HCT116 (cell line): ENCODE results near the gene TPM3. TPM values are rescaled to one million over a fixed set of nuclear protein-coding genes. Genes with fewer than 3 reads are reported as not detected.

Experiments
- ATAC-seq: fragments of 200-7000 bp; cut with Tn5 transposase; 2 replicates; pipeline ENCODE4 v1.9.1; 2020; ENCODE audit warnings: mild to moderate bottlenecking, moderate library complexity
- BruUV-seq: library from RNA; stranded (reverse); fragments of 400-500 nt; replicated peaks from 2 replicates; lab custom pipeline; 2021; lab: Mats Ljungman, UMichigan
- CTCF ChIA-PET: fragments of 300-600 bp; sonication (Branson Sonifier 250); formaldehyde crosslinking; loops from one replicate; lab custom pipeline; 2021; ENCODE audit warnings: antibody characterized with exemption; lab: Charles Lee
- POLR2A ChIA-PET: fragments of 300-600, 350-600 bp; sonication (Branson Sonifier 250); formaldehyde crosslinking; loops from one replicate; lab custom pipeline; 2021; ENCODE audit warnings: antibody characterized with exemption; lab: Charles Lee
- RAD21 ChIA-PET, 2 experiments: fragments of 300-600 bp; sonication (Branson Sonifier 250); formaldehyde crosslinking; loops; one replicate each; lab custom pipeline; 2023; ENCODE audit warnings: low total read pairs in 2 of 2; ENCODE audit not compliant: uncharacterized antibody in 2 of 2, unreplicated experiment in 2 of 2, low non-redundant PET in 1 of 2; lab: Charles Lee
- DNase-seq: peaks from one replicate; pipeline ENCODE4 v3.0.0-alpha.2; 2010; ENCODE audit warnings: low read depth, low spot score
- H2AFZ ChIP-seq: fragments of 200-600 bp; shearing (Covaris generic), sonication (generic); 2 replicates; pipeline ENCODE4 v1.6.1; 2017; ENCODE audit warnings: low read depth, mixed run types, mixed read lengths, antibody characterized with exemption, low read length; ENCODE audit not compliant: poor library complexity, severe bottlenecking
- H3K27ac ChIP-seq: 2 replicates; pipeline ENCODE4 v1.5.1; 2012; ENCODE audit warnings: low read depth, low read length
- H3K27me3 ChIP-seq: fragments of 200-600 bp; sonication (generic); 2 replicates; pipeline ENCODE4 v1.6.1; 2016; ENCODE audit warnings: mixed run types, low read length, mixed read lengths; ENCODE audit not compliant: insufficient read depth
- H3K36me3 ChIP-seq, 2 experiments: fragments of 200-500 bp in 1 of 2; fragments of 200-600 bp in 1 of 2; sonication (Bioruptor generic) in 1 of 2; sonication (generic) in 1 of 2; 2 replicates each; pipeline versions ENCODE4 v1.5.1 to v1.6.1; 2014 to 2016; ENCODE audit warnings: low read length in 2 of 2, inconsistent platforms in 1 of 2, mixed read lengths in 1 of 2, mixed run types in 1 of 2; ENCODE audit not compliant: insufficient read depth in 2 of 2, control insufficient read depth in 1 of 2
- H3K4me1 ChIP-seq, 2 experiments: fragments of 200-600 bp in 1 of 2; sonication (generic) in 1 of 2; 2 replicates each; pipeline versions ENCODE4 v1.5.1 to v1.6.1; 2012 to 2017; ENCODE audit warnings: low read length in 2 of 2, inconsistent platforms in 1 of 2, mild to moderate bottlenecking in 1 of 2, mixed read lengths in 1 of 2, mixed run types in 1 of 2, moderate library complexity in 1 of 2; ENCODE audit not compliant: insufficient read depth in 2 of 2, control insufficient read depth in 1 of 2
- H3K4me2 ChIP-seq: fragments of 200-600 bp; sonication (generic); 2 replicates; pipeline ENCODE4 v1.6.1; 2017; ENCODE audit warnings: mixed run types, low read length, mixed read lengths
- H3K4me3 ChIP-seq, 2 experiments: fragments of 200-600 bp in 1 of 2; sonication (generic) in 1 of 2; replicated peaks in 1 of 2; 2 replicates each; pipeline ENCODE4 v1.5.1; 2011 to 2016; ENCODE audit warnings: low read length in 2 of 2, control low read depth in 1 of 2, low read depth in 1 of 2, mild to moderate bottlenecking in 1 of 2, mixed read lengths in 1 of 2, mixed run types in 1 of 2
- H3K79me2 ChIP-seq: fragments of 200-600 bp; sonication (generic); 2 replicates; pipeline ENCODE4 v1.6.1; 2017; ENCODE audit warnings: mild to moderate bottlenecking, mixed run types, low read length, moderate library complexity, mixed read lengths; ENCODE audit not compliant: insufficient read depth
- H3K9ac ChIP-seq: fragments of 200-600 bp; sonication (generic); 2 replicates; pipeline ENCODE4 v1.6.1; 2016; ENCODE audit warnings: low read length, mixed read lengths
- H3K9me2 ChIP-seq: fragments of 200-600 bp; sonication (generic), shearing (Covaris generic); 2 replicates; pipeline ENCODE4 v1.6.1; 2017; ENCODE audit warnings: mixed run types, mild to moderate bottlenecking, moderate library complexity; ENCODE audit not compliant: insufficient read depth
- H3K9me3 ChIP-seq, 2 experiments: fragments of 200-500 bp in 1 of 2; fragments of 200-600 bp in 1 of 2; sonication (Bioruptor generic) in 1 of 2; sonication (generic) in 1 of 2; 2 replicates each; pipeline ENCODE4 v1.6.1; 2014 to 2017; ENCODE audit warnings: low read length in 2 of 2, mixed read lengths in 2 of 2, inconsistent platforms in 1 of 2, low read depth in 1 of 2, mild to moderate bottlenecking in 1 of 2, mixed run types in 1 of 2, moderate library complexity in 1 of 2; ENCODE audit not compliant: control insufficient read depth in 1 of 2, insufficient read depth in 1 of 2
- H4K20me1 ChIP-seq: fragments of 200-600 bp; sonication (generic), shearing (Covaris generic); 2 replicates; pipeline ENCODE4 v1.6.1; 2017; ENCODE audit warnings: mixed run types, mild to moderate bottlenecking, moderate library complexity; ENCODE audit not compliant: insufficient read depth
- CBX3 ChIP-seq: IDR thresholded peaks from 2 replicates; pipeline ENCODE4 v1.6.1; 2012; ENCODE audit warnings: low read depth
- CEBPB ChIP-seq: IDR thresholded peaks from 2 replicates; pipeline ENCODE4 v1.6.1; 2012; ENCODE audit warnings: low read depth
- ELF1 ChIP-seq: IDR thresholded peaks from 2 replicates; pipeline ENCODE4 v1.6.1; 2012; ENCODE audit warnings: low read depth, borderline replicate concordance
- FOSL1 ChIP-seq: IDR thresholded peaks from 2 replicates; pipeline ENCODE4 v1.6.1; 2012; ENCODE audit warnings: low read depth
- SIN3A ChIP-seq: IDR thresholded peaks from 2 replicates; pipeline ENCODE4 v1.6.1; 2012; ENCODE audit warnings: low read depth
- TCF7L2 ChIP-seq: IDR thresholded peaks from 2 replicates; pipeline ENCODE4 v1.7.0; 2011; ENCODE audit warnings: borderline replicate concordance, inconsistent platforms; ENCODE audit not compliant: insufficient read depth, insufficient read length; ENCODE audit errors: extremely low read depth
- ZNF274 ChIP-seq: fragments of 200-500 bp; sonication (Bioruptor generic); IDR thresholded peaks from 2 replicates; pipeline ENCODE4 v1.6.1; 2014; ENCODE audit warnings: mild to moderate bottlenecking, low read depth, low read length, inconsistent platforms
- intact Hi-C: fragments of 100-400 bp; cut with micrococcal nuclease; formaldehyde crosslinking; loops from 2 replicates; pipeline ENCODE4 v1.10.0; 2022
- total RNA-seq: library from RNA; stranded (reverse); gene quantifications from one replicate; pipeline ENCODE4 v1.2.1, GENCODE V29; 2021; ENCODE audit not compliant: unreplicated experiment
- TF ChIP-seq, protein P1 (sequence below): IDR thresholded peaks from 2 replicates; pipeline ENCODE4 v1.6.1; 2012; ENCODE audit warnings: low read depth

TPM3 gene
- total RNA-seq, 1 experiment from 2014 or later: 457 TPM

DNA sequence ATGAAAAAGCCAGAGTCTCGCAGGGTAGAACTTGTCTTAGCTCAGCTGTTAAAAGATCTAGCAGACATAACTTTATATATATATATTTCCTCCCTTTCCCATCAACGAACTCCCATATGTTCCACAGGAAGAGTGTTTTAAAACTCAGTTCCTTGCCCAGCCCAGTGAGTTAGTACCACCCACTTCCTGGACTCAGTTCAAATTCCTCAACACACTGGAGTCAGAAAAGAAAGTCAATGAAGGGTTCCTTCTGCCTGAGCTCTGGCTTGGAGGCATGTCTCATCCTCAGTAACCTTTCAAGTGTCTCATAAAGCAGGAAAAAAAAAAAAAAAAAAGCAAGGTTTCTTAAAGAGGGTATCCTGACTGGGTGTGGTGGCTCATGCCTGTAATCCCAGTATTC is 15.6 kb downstream of the TPM3 start:
- ChIA-PET RAD21 (no interaction called here), POLR2A (no interaction called here), CTCF (no interaction called here)
- H3K4me2 ChIP-seq: no peak overlapping the region
- no peak overlapping the region for H2AFZ ChIP-seq
- BruUV-seq: no TSS peak
- no peaks in the 10 kb centered on the region for H3K9me2 ChIP-seq
- no peak overlapping the region for H3K9ac ChIP-seq
- peaks cover 43 to 66% of the 10 kb centered on the region in 2 experiments for H3K36me3 ChIP-seq
- no peak overlapping the region for H3K4me3 ChIP-seq
- ATAC-seq (no peak), DNase-seq (no peak)
- H3K4me1 ChIP-seq: peaks cover 10 to 21% of the 10 kb centered on the region in 2 experiments
- H3K27me3 ChIP-seq: no peaks in the 10 kb centered on the region
- intact Hi-C loops: no loop called here
- no peak for TF ChIP-seq ZNF274
- no peak for TF ChIP-seq CEBPB
- TF ChIP-seq SIN3A: no peak
- TF ChIP-seq TCF7L2: no peak
- no peak for TF ChIP-seq CBX3
- no peak for TF ChIP-seq FOSL1
- TF ChIP-seq, protein P1, sequence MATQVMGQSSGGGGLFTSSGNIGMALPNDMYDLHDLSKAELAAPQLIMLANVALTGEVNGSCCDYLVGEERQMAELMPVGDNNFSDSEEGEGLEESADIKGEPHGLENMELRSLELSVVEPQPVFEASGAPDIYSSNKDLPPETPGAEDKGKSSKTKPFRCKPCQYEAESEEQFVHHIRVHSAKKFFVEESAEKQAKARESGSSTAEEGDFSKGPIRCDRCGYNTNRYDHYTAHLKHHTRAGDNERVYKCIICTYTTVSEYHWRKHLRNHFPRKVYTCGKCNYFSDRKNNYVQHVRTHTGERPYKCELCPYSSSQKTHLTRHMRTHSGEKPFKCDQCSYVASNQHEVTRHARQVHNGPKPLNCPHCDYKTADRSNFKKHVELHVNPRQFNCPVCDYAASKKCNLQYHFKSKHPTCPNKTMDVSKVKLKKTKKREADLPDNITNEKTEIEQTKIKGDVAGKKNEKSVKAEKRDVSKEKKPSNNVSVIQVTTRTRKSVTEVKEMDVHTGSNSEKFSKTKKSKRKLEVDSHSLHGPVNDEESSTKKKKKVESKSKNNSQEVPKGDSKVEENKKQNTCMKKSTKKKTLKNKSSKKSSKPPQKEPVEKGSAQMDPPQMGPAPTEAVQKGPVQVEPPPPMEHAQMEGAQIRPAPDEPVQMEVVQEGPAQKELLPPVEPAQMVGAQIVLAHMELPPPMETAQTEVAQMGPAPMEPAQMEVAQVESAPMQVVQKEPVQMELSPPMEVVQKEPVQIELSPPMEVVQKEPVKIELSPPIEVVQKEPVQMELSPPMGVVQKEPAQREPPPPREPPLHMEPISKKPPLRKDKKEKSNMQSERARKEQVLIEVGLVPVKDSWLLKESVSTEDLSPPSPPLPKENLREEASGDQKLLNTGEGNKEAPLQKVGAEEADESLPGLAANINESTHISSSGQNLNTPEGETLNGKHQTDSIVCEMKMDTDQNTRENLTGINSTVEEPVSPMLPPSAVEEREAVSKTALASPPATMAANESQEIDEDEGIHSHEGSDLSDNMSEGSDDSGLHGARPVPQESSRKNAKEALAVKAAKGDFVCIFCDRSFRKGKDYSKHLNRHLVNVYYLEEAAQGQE: no peak
- no peak for TF ChIP-seq ELF1
- peaks cover 55% of the 10 kb centered on the region; the same call in 1 of the 2 replicates for H4K20me1 ChIP-seq
- H3K27ac ChIP-seq: no peak overlapping the region
- H3K79me2 ChIP-seq: peaks cover 92% of the 10 kb centered on the region
- H3K9me3 ChIP-seq: no peaks in the 10 kb centered on the region
